Tibial nerve (tissue), 4 donors: ENCODE results near the gene BCL2A1. TPM values are rescaled to one million over a fixed set of nuclear protein-coding genes. Genes with fewer than 3 reads are reported as not detected.
"Not testable (repeated sequence)": the region's sequence is repeated elsewhere in the genome, so short reads cannot be mapped to it uniquely, and the experiment has no call there.

ENCODE experiments used
- DNase-seq, 2 donors: peaks; one replicate each; pipeline ENCODE4 v3.0.0-alpha.2; 2019; ENCODE audit warnings: low spot score in 2 of 2
- H3K27ac ChIP-seq, 4 donors: fragments of 200-600 bp; sonication (generic) in 3 of 4; one replicate each; pipeline ENCODE4 v1.5.1; 2017 to 2019; ENCODE audit warnings: mild to moderate bottlenecking in 1 of 4
- H3K27me3 ChIP-seq, 2 donors: fragments of 200-600 bp; sonication (generic) in 1 of 2; one replicate each; pipeline versions ENCODE4 v1.5.1 to v1.6.0; 2017 to 2019
- H3K36me3 ChIP-seq, 3 donors: fragments of 200-600 bp; sonication (generic); one replicate each; pipeline ENCODE4 v1.5.1; 2018 to 2019
- H3K4me1 ChIP-seq, 4 donors: fragments of 200-600 bp; sonication (generic) in 3 of 4; one replicate each; pipeline ENCODE4 v1.5.1; 2017 to 2019
- H3K4me3 ChIP-seq, 4 donors: fragments of 200-600 bp; sonication (generic) in 3 of 4; one replicate each; pipeline ENCODE4 v1.5.1; 2017 to 2019; ENCODE audit warnings: mild to moderate bottlenecking in 1 of 4, moderate library complexity in 1 of 4
- H3K9me3 ChIP-seq, 4 donors: fragments of 200-600 bp; sonication (generic) in 3 of 4; one replicate each; pipeline ENCODE4 v1.5.1; 2017 to 2019
- CTCF ChIP-seq, 5 experiments: fragments of 200-600 bp in 3 of 5; fragments of 450-650 bp in 2 of 5; sonication (generic) in 3 of 5; IDR thresholded peaks; one replicate each; pipeline ENCODE4 v1.5.1; 2016 to 2019; ENCODE audit warnings: antibody characterized with exemption in 5 of 5, mild to moderate bottlenecking in 3 of 5, moderate library complexity in 2 of 5
- EP300 ChIP-seq, 2 donors: sonication (generic); formaldehyde crosslinking; IDR thresholded peaks; one replicate each; pipeline ENCODE4 v1.6.1; 2017; ENCODE audit warnings: antibody characterized with exemption in 2 of 2, mild to moderate bottlenecking in 1 of 2
- POLR2A ChIP-seq, 2 donors: fragments of 450-650 bp; IDR thresholded peaks; one replicate each; pipeline ENCODE4 v1.6.1; 2017; ENCODE audit warnings: antibody characterized with exemption in 2 of 2, mild to moderate bottlenecking in 2 of 2, moderate library complexity in 2 of 2
- WGBS, 2 donors: methylation state at CpG; one replicate each; pipeline ENCODE4 v1.1.5; 2018; 5-methylcytosine and 5-hydroxymethylcytosine counted together
- total RNA-seq, 4 donors: library from RNA; depleted of rRNA; stranded (reverse); fragments of >200 nt; gene quantifications; one replicate each; pipeline ENCODE4 v1.1.0, GENCODE V29; 2016

Gene BCL2A1
- total RNA-seq, 4 donors from 2014 or later = 0.59 to 2.1 (median 1.3) TPM; not detected in 1

- Histone ChIP-seq H3K4me1 (no peaks in the 10 kb centered on the region), H3K4me3 (no peak overlapping the region), H3K36me3 (no peaks in the 10 kb centered on the region), H3K27me3 (no peaks in the 10 kb centered on the region), H3K27ac (no peak overlapping the region), H3K9me3 (peaks cover 0 to 8% (median 0%) of the 10 kb centered on the region in 4 donors)
- TF ChIP-seq CTCF (IDR thresholded peaks at IDR 0.05) (no peak), EP300 (IDR thresholded peaks at IDR 0.05) (no peak)
- no peak for DNase-seq
- WGBS, 2 donors = 72 to 74% methylated on average over 6 of the region's 6 CpGs
Observed at GRCh38 chr15:80012060-80012726, 41.2 kb upstream of the BCL2A1 start.

GRCh38 chr15:80011596-80011995 is 40.6 kb upstream of the BCL2A1 start:
- no peaks in the 10 kb centered on the region for H3K36me3 ChIP-seq
- no peak overlapping the region for H3K27ac ChIP-seq
- H3K4me3 ChIP-seq = no peak overlapping the region
- TF ChIP-seq CTCF (IDR thresholded peaks at IDR 0.05) (no peak), EP300 (IDR thresholded peaks at IDR 0.05) (no peak)
- H3K4me1 ChIP-seq = no peaks in the 10 kb centered on the region
- WGBS, 2 donors = 70 to 76% methylated on average over 3 of the region's 3 CpGs
- no peaks in the 10 kb centered on the region for H3K27me3 ChIP-seq
- H3K9me3 ChIP-seq = peaks cover 0 to 8% (median 0%) of the 10 kb centered on the region in 4 donors
- DNase-seq = no peak

GRCh38 chr15:80011041-80011523 is 40.1 kb upstream of the BCL2A1 start:
- H3K4me3 ChIP-seq, H3K4me1 ChIP-seq, H3K36me3 ChIP-seq, H3K27me3 ChIP-seq, DNase-seq, H3K27ac ChIP-seq, H3K9me3 ChIP-seq: not testable (repeated sequence)
- WGBS, 2 donors = 70 to 73% methylated on average over 9 of the region's 9 CpGs

GRCh38 chr15:80010131-80010673 is 39.2 kb upstream of the BCL2A1 start:
- no peaks in the 10 kb centered on the region for H3K36me3 ChIP-seq
- no peak for DNase-seq
- TF ChIP-seq EP300 (IDR thresholded peaks at IDR 0.05) (no peak), POLR2A (IDR thresholded peaks at IDR 0.05) (no peak), CTCF (IDR thresholded peaks at IDR 0.05) (no peak)
- H3K27ac ChIP-seq = no peak overlapping the region
- H3K4me3 ChIP-seq = no peak overlapping the region
- no peaks in the 10 kb centered on the region for H3K4me1 ChIP-seq
- WGBS, 2 donors = 71 to 78% methylated on average over 6 of the region's 6 CpGs
- no peaks in the 10 kb centered on the region for H3K27me3 ChIP-seq
- peaks cover 0 to 7% (median 0%) of the 10 kb centered on the region in 4 donors for H3K9me3 ChIP-seq

- Histone ChIP-seq H3K4me1 (no peaks in the 10 kb centered on the region), H3K4me3 (no peak overlapping the region), H3K27ac (no peak overlapping the region), H3K36me3 (no peaks in the 10 kb centered on the region), H3K9me3 (no peaks in the 10 kb centered on the region), H3K27me3 (no peaks in the 10 kb centered on the region)
- DNase-seq = no peak
- no peak for TF ChIP-seq EP300 (IDR thresholded peaks at IDR 0.05)
- TF ChIP-seq POLR2A (IDR thresholded peaks at IDR 0.05) = no peak
- no peak for TF ChIP-seq CTCF (IDR thresholded peaks at IDR 0.05)
- 85% methylated on average over 5 of the region's 5 CpGs for WGBS, 2 donors
Observed at GRCh38 chr15:80007532-80007931, 36.5 kb upstream of the BCL2A1 start.
